ENCODE results near the gene ARF4.
A peak's percentile ranks its signal among the peaks of the same experiment; 100 is the strongest.

The ARF4 gene

DNA sequence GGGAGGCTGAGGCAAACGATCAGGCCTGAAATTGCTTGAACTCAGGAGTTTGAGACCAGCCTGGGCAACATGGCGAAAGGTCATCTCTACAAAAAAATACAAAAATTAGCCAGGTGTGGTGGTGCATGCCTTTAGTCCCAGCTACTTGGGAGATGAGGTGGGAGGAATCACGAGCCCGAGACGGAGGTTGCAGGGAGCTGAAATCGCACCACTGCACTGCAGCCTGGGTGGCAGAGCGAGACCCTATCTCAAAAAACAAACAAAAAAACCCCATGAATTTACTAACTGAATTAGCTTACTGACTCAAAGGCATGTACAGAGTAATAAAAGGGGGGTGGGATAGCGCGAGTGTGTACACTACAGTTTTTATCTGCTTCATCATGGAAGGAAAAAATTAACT lies 19.3 kb downstream of the ARF4 start:
- DNase-seq (ENCODE audit: low read depth) = no peak

GRCh38 chr3:57575966-57576626 lies 21.0 kb downstream of the ARF4 start:
- no peak for DNase-seq (ENCODE audit: low read depth)

DNA sequence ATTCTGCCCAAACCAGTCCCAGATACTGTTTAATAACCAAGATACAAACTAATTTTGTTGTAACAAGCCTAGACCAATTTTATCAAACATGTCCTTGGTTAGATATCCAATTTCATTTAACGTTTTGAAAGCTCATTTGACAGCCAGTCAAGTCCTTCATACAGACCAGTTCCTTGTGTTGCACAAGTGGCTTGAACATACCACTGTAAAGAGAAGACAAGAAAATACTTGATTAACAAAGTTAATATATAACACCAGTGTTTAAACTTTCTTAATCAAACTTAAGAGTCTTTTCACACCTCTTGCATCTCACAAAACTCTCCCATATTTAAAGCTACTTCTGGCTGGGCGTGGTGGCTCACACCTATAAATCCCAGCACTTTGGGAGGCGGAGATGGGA lies 25.0 kb downstream of the ARF4 start:
- DNase-seq (ENCODE audit: low read depth) = no peak

DNA sequence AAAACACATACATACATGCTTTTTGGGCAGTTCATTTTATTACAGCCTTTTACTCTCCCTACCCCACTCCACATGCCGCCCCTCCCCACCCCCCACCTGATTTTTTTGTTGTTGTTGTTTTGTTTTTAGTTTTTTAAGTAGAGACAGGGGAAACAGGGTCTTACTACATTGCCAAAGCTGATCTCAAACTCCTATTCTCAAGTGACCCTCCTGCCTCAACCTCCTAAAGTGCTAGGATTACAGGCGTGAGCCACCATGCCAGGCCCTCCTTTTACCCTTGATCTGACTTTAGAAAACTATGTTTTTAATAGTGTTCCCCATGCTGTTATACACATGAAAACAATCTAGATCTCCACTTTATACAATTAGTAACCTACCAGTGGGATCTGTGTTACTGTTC lies 26.3 kb downstream of the ARF4 start:
- DNase-seq (ENCODE audit: low read depth) = no peak

DNA sequence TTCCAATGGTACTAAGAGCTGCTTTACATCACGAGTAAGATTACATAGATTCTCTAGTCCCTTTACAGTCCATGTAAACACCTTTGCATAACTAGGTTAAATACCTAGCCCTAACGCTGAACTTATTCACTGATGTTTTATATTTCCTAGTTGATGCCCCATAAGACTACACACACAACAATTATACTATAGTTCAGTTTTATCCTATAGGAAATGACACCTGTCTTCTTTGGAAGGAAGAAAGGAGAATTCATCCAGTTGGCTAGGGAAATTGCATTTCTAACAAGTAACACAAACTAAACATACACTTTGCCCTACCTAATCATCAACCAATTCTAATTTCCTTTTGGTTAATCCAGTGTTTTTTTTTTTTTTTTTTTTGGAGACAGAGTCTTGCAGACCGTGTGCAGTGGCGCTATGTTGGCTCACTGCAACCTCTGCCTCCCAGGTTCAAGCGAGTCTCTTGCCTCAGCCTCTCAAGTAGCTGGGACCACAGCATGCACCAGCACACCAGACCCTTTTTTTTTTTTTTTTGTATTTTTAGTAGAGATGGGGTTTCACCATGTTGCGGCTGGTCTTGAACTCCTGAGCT lies 27.2 kb downstream of the ARF4 start:
- DNase-seq (ENCODE audit: low read depth) = no peak

GRCh38 chr3:57559526-57559925 lies 37.6 kb downstream of the ARF4 start:
- peak; percentile 12 for DNase-seq (ENCODE audit: low read depth)

GRCh38 chr3:57557085-57557537 lies 40.0 kb downstream of the ARF4 start:
- no peak for DNase-seq (ENCODE audit: low read depth)

DNA sequence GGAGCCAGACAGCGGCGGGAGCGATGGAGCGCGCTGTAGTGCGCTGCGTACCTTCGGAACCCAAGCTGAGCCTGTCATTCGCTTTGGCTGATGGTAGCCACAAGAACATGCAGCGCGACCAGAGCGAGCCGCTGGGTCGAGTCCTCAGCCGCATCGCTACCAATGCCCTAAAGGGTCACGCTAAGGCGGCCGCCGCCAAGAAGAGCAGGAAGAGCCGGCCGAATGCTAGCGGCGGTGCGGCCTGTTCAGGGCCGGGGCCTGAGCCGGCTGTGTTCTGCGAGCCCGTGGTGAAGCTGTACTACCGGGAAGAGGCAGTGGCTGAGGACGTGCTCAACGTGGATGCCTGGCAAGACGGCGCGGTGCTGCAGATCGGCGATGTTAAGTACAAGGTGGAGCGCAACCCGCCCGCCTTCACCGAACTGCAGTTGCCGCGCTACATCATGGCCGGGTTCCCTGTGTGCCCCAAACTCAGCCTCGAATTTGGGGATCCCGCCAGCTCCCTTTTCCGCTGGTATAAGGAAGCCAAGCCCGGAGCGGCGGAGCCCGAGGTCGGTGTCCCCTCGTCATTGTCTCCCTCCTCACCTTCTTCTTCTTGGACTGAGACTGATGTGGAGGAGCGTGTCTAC lies 40.6 kb downstream of the ARF4 start:
- no peak for DNase-seq (ENCODE audit: low read depth)

- DNase-seq (ENCODE audit: low read depth) = peak; percentile 75
Observed at GRCh38 chr3:57555738-57556458, 41.2 kb downstream of the ARF4 start, which contains the start of gene PDE12. Gene PDE12, plus strand, starts transcription at chr3:57556274. Its CDS starts 106 bp downstream, at chr3:57556380.

GRCh38 chr3:57555306-57555705 lies 41.8 kb downstream of the ARF4 start:
- no peak for DNase-seq (ENCODE audit: low read depth)

DNA sequence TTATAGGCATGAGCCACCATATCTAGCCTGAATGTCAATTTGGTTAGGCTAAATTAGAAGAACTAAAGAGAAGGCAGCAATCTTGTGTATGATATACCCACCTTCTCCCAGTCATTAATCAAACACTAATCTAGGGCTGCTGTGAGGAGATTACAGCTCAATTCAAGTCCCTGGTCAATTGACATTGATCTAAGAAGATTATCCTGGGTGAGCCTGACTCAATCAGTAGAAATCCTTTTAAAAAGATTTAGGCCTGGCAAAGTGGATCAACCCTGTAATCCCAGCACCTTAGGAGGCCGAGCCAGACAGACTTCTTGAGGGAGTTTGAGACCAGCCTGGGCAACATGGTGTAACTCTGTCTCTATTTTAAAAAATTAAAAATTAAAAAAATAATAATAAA lies 50.5 kb downstream of the ARF4 start:
- no peak for DNase-seq (ENCODE audit: low read depth)

DNA sequence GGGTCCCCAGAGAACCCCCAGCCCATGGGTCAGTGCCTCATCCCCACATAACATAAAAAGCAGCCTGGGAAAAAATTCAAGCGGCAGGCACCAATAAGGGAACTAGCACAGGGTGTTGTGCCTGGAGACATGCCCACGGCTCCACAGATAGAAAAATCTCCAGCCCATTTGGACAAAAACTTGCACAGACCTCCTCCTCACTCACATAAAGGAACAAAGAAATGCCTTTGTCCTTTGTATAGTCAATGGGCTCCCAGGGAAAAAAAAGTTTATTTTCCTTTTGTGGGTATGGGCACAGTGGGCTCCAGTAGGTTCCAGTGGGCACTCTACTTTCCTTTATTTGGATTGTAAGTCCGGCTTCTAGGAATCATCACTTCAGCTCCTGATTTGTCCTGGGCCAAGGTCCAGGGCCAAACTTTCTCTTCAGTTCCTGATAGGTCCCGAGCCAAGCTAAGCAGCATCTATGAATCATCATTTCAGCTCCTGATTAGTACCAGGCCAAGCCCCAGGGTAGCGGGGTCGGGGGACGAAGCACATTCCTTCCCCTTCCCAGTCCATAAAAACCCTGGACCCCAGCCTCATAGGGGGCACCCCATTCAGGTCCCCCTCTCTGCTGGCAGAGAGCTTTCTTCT lies 51.4 kb downstream of the ARF4 start:
- DNase-seq (ENCODE audit: low read depth) = no peak

GRCh38 chr3:57544181-57545125 lies 52.7 kb downstream of the ARF4 start, which contains the start of gene DNAH12:
Gene DNAH12, minus strand, starts transcription at chr3:57544344. Its CDS starts 1,474 bp downstream, at chr3:57542870.
- peak; percentile 18 for DNase-seq (ENCODE audit: low read depth)

- no peak for DNase-seq (ENCODE audit: low read depth)
Observed at GRCh38 chr3:57538465-57538864, 58.7 kb downstream of the ARF4 start.

DNA sequence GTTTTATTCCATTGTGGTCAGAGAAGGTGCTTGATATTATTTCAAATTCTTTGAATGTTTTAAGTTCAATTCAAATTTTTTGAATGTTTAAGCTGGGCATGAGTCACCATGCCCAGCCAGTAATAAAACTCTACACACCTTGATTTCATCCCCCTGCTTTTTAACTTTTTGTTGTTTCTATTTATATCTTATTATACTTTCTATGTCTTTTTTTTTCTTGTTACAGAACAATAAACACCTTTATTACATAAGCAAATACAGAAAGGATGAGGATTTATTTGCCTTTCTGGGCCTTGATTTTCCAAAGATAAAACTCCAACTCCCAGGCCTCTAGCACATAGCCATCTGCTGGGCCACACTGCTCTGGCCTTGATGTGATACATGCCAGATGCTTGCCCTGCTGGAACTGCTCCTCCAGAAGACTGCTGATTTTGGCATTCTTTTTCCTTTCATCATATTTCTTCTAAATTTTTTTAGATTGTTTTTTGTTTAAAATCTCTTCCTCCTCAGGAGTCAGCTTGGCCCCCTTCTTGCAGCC lies 67.0 kb downstream of the ARF4 start:
- no peak for DNase-seq (ENCODE audit: low read depth)
